Measurements from ENCODE around the gene SCFD2.

DNA sequence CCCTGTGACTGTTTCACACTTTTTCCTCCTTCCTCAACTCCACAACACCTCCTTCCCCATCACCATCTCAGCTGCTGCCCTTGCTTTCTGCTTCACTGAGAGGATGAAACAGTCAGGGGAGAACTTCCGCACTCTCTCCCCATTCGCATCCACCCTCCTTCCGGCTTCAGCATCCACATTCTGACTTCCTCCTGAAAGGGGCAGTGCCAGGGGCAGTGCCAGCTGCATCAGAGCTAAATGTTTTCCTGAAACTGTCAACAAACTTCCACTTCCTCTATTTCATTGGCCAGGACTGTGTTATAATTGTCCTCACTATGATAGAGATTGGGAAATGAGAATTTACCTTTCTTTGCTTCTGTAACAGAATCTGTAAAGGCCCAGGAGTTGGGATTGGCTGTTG is 521.9 kb downstream of the SCFD2 start:
- TF ChIP-seq POLR2A (IDR thresholded peaks at IDR 0.05) (no peak), POLR2AphosphoS5 (IDR thresholded peaks at IDR 0.05) (no peak)
- TF ChIP-seq, protein P1, sequence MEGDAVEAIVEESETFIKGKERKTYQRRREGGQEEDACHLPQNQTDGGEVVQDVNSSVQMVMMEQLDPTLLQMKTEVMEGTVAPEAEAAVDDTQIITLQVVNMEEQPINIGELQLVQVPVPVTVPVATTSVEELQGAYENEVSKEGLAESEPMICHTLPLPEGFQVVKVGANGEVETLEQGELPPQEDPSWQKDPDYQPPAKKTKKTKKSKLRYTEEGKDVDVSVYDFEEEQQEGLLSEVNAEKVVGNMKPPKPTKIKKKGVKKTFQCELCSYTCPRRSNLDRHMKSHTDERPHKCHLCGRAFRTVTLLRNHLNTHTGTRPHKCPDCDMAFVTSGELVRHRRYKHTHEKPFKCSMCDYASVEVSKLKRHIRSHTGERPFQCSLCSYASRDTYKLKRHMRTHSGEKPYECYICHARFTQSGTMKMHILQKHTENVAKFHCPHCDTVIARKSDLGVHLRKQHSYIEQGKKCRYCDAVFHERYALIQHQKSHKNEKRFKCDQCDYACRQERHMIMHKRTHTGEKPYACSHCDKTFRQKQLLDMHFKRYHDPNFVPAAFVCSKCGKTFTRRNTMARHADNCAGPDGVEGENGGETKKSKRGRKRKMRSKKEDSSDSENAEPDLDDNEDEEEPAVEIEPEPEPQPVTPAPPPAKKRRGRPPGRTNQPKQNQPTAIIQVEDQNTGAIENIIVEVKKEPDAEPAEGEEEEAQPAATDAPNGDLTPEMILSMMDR (IDR thresholded peaks at IDR 0.05) = no peak

Measured in sigmoid colon (tissue), 4 donors.